HEK293T (cell line): ENCODE results near the gene NEDD9.

Source experiments
- CTCF ChIA-PET: fragments of 350-600 bp; formaldehyde crosslinking; extraction: SDS; loops from one replicate; lab custom pipeline; 2021; ENCODE audit warnings: antibody characterized with exemption, inconsistent platforms; lab: Yijun Ruan, JAX
- POLR2A ChIA-PET: fragments of 350-600 bp; formaldehyde crosslinking; extraction: SDS; loops from one replicate; lab custom pipeline; 2020; ENCODE audit warnings: antibody characterized with exemption, inconsistent platforms; lab: Yijun Ruan, JAX
- DNase-seq: peaks from one replicate; pipeline ENCODE4 v3.0.0; 2012; ENCODE audit warnings: mixed read lengths; ENCODE audit errors: extremely low spot score
- ARNT ChIP-seq: fragments of 450-650 bp; IDR thresholded peaks from 2 replicates; pipeline ENCODE4 v1.6.1; 2017; ENCODE audit warnings: mild to moderate bottlenecking
- BHLHE40 ChIP-seq: fragments of 450-650 bp; IDR thresholded peaks from 2 replicates; pipeline ENCODE4 v1.6.1; 2016; ENCODE audit warnings: mild to moderate bottlenecking, moderate library complexity, borderline replicate concordance
- CTBP1 ChIP-seq: fragments of 450-650 bp; IDR thresholded peaks from 2 replicates; pipeline ENCODE4 v1.6.1; 2016; ENCODE audit warnings: borderline replicate concordance
- ELF4 ChIP-seq: fragments of 450-650 bp; IDR thresholded peaks from 2 replicates; pipeline ENCODE4 v1.6.1; 2017; ENCODE audit warnings: antibody characterized with exemption
- FOXA1 ChIP-seq: fragments of 450-650 bp; IDR thresholded peaks from 2 replicates; pipeline ENCODE4 v1.6.1; 2016; ENCODE audit warnings: mild to moderate bottlenecking
- FOXK2 ChIP-seq: fragments of 450-650 bp; IDR thresholded peaks from 2 replicates; pipeline ENCODE4 v1.6.1; 2016; ENCODE audit warnings: mild to moderate bottlenecking
- FOXM1 ChIP-seq: fragments of 450-650 bp; IDR thresholded peaks from 2 replicates; pipeline ENCODE4 v1.6.1; 2017; ENCODE audit warnings: mild to moderate bottlenecking, borderline replicate concordance
- HDGF ChIP-seq: fragments of 450-650 bp; IDR thresholded peaks from 2 replicates; pipeline ENCODE4 v1.6.1; 2017; ENCODE audit warnings: antibody characterized with exemption, borderline replicate concordance
- L3MBTL2 ChIP-seq: fragments of 450-650 bp; conservative IDR thresholded peaks from 2 replicates; pipeline ENCODE4 v1.6.1; 2016; ENCODE audit warnings: mild to moderate bottlenecking
- LEF1 ChIP-seq: fragments of 450-650 bp; IDR thresholded peaks from 2 replicates; pipeline ENCODE4 v1.6.1; 2017; ENCODE audit warnings: mild to moderate bottlenecking, borderline replicate concordance
- NFRKB ChIP-seq: fragments of 450-650 bp; IDR thresholded peaks from 2 replicates; pipeline ENCODE4 v1.6.1; 2016; ENCODE audit warnings: mild to moderate bottlenecking, moderate library complexity
- SP1 ChIP-seq: fragments of 450-650 bp; IDR thresholded peaks from 2 replicates; pipeline ENCODE4 v1.6.1; 2017
- SUZ12 ChIP-seq: fragments of 450-650 bp; IDR thresholded peaks from 2 replicates; pipeline ENCODE4 v1.6.1; 2016; ENCODE audit warnings: mild to moderate bottlenecking
- TARDBP ChIP-seq: fragments of 450-650 bp; IDR thresholded peaks from 2 replicates; pipeline ENCODE4 v1.6.1; 2016
- ZNF384 ChIP-seq: fragments of 450-650 bp; IDR thresholded peaks from 2 replicates; pipeline ENCODE4 v1.6.1; 2016
- TF ChIP-seq, protein P1 (sequence below): fragments of 450-650 bp; IDR thresholded peaks from 2 replicates; pipeline ENCODE4 v1.6.1; 2016

Gene NEDD9

DNA sequence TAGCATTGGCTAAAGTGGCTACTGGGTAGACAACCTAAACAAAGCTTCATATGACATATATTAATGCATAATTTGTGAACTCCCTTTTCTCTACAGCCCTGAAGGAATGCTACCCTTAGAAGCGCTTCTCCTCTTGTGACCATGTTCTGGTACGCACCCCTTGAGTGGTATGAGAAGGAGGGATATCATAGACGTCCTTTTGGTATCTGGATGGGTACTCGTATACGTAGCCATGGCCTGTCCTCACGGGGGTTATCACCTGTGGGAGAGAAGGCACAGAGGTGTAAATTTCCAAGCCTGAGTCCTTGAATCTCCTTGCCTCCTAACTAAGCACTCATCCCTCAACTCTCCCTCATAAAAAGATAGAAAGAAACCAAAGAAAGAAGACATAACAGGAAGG lies 39.0 kb downstream of the NEDD9 start:
- ChIA-PET POLR2A (no interaction called here), CTCF (no interaction called here)
- no peak for TF ChIP-seq HDGF
- no peak for TF ChIP-seq ARNT
- TF ChIP-seq, protein P1, sequence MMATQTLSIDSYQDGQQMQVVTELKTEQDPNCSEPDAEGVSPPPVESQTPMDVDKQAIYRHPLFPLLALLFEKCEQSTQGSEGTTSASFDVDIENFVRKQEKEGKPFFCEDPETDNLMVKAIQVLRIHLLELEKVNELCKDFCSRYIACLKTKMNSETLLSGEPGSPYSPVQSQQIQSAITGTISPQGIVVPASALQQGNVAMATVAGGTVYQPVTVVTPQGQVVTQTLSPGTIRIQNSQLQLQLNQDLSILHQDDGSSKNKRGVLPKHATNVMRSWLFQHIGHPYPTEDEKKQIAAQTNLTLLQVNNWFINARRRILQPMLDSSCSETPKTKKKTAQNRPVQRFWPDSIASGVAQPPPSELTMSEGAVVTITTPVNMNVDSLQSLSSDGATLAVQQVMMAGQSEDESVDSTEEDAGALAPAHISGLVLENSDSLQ, result no peak
- TF ChIP-seq L3MBTL2, result no peak
- no peak for TF ChIP-seq TARDBP
- no peak for TF ChIP-seq SP1
- TF ChIP-seq ZNF384, result no peak
- no peak for TF ChIP-seq NFRKB
- no peak for TF ChIP-seq SUZ12
- no peak for TF ChIP-seq LEF1
- no peak for TF ChIP-seq ELF4
- TF ChIP-seq FOXM1, result no peak
- no peak for DNase-seq

DNA sequence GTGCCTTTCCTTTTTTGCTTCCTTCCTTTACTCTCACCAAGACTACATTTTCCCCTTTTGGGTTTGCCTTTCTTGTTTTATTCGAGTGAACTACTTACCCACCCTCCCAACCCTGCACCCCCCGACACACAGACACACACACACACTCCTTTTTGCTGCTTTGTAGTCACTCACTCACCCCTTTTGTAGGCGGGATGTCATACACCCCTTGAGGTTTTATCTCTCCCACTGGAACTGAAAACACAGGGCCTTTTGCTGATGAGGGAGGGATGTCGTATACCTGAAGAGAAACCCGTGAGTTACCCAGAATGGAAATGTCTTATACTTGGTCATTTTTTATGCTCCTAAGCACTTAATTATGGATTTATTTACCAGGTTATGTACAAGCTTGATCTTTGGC lies 40.3 kb downstream of the NEDD9 start:
- TF ChIP-seq FOXA1 (no peak), FOXM1 (no peak), L3MBTL2 (no peak), CTBP1 (no peak), LEF1 (no peak), SUZ12 (no peak), ELF4 (no peak), ARNT (no peak), ZNF384 (no peak), SP1 (no peak), HDGF (no peak), BHLHE40 (no peak), NFRKB (no peak), TARDBP (no peak)
- ChIA-PET CTCF (no interaction called here), POLR2A (interaction anchor here (0.6 to 1.1 kb wide), 2 partner anchors 10 to 40 kb away, joined by 3 to 4 read pairs; partner anchors contain the start of gene NEDD9)
- no peak for DNase-seq

DNA sequence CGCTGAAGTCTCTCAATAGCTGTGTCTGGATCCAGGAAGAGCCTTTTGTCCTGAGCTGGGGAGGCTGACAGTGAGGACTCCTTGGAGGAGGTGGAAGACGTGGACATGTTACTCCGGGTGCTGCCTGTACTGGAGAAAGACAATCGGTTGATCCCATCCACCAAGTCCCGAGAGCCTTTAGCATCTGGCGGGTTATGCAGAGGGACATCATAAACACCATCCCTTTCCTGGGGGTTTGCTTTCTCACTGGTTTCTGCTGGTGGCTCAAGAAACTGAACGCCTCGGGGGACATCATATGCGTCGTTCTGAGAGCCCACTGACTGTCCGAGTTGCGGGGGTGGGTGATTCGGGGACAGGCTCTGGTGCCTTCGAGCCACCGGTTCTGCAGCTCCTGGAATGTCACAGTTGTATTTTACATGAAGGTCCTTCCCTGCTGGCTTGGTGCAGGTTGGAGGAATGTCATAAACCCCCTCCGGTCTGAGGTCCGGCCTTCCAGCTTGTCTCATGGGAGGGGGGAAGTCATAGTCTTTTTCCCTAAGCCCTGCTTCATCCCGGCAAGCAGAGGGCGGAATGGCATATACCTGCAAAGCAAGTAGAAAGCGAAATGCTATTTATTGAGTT lies 41.7 kb downstream of the NEDD9 start:
- CTCF ChIA-PET, result no interaction called here

DNA sequence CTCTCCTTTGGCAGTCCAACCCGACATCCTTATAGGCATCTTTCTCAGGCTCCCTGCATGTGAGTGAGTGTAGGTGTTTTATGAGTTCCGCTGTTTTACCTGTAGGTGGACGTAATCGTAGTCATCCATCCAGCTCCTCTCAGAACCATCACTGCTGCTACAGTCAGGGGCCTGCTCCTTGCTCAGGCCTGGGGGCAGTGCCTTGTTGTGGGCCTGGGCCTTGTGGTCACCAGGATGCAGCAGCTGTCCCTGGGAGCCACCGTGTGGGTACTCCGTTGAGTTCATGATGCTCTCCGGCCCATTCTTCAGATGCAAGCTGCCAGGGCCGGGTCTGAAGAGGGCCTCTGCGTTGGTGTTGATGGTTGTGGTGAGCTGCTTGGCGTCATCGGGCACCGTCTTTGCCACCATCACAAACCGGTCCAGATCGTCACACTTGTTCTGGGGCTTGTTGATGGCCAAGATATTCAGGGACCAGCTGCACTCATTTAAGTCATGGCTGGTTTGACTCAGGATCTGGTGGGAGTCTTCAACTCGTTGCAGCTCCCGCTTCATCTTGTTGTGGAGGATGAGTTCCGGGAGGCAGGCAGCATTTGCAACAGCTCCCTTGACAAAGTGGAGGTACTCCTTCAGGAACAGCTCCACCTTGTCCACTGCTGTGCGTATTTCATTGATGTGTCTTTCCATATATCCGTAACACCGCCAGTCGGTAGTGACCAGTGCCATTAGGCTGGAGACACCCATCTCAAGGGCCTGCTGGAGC lies 42.4 kb downstream of the NEDD9 start:
- no peak for DNase-seq
- POLR2A ChIA-PET, result no interaction called here
- TF ChIP-seq, protein P1, result no peak
- no peak for TF ChIP-seq SP1
- no peak for TF ChIP-seq BHLHE40
- TF ChIP-seq TARDBP, result no peak
- CTCF ChIA-PET, result no interaction called here

More for the DNA sequence above, 41.7 kb downstream of the NEDD9 start:
- no peak for DNase-seq
- no peak for TF ChIP-seq HDGF
- TF ChIP-seq FOXM1, result no peak
- TF ChIP-seq NFRKB, result no peak
- POLR2A ChIA-PET, result no interaction called here

DNA sequence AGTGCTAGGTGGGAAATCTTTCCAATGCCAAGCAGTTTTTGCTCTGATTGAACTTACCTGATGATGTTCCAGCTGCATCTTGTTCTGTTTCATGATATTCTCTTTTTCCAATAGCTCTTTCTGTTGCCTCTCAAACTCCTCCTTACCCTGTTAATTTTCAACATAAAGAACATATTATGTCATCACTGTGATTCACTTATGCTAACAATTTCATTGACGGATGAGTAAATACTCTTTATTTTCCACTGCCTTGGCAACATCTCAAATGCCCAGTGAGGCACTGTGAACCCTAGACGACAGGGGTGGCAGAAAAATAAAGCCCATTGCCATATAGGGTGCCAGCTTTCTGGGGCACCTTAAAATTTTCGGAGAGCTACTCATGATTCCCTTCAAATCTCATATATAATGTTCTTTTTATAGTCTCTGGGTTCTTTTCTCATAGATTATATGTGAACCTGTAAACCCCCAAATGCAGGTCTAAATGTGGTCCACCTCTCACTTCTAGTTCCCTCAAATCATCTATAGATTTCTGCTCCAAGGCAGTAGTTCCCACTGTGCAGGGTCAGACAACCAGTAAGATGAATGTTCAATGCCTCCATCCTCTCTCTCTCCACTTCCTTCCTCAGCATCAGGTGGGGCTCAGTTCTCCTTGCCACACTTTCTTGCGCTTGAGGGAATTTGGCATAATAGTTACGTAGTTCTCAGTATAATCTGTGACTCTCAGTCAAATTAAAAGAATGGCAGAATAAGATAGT lies 44.1 kb downstream of the NEDD9 start:
- ChIA-PET CTCF (interaction anchor here (1.2 kb wide), 1 partner anchor 15 kb away, joined by 3 read pairs; no protein-coding TSS in a partner anchor), POLR2A (no interaction called here)
- no peak for TF ChIP-seq HDGF
- no peak for TF ChIP-seq SP1
- no peak for TF ChIP-seq L3MBTL2
- TF ChIP-seq SUZ12, result no peak
- TF ChIP-seq ELF4, result no peak
- TF ChIP-seq FOXK2, result no peak
- no peak for TF ChIP-seq BHLHE40
- no peak for TF ChIP-seq TARDBP
- no peak for TF ChIP-seq LEF1
- TF ChIP-seq FOXM1, result no peak
- TF ChIP-seq ZNF384, result no peak
- TF ChIP-seq NFRKB, result no peak
- TF ChIP-seq FOXA1, result no peak
- DNase-seq, result no peak

DNA sequence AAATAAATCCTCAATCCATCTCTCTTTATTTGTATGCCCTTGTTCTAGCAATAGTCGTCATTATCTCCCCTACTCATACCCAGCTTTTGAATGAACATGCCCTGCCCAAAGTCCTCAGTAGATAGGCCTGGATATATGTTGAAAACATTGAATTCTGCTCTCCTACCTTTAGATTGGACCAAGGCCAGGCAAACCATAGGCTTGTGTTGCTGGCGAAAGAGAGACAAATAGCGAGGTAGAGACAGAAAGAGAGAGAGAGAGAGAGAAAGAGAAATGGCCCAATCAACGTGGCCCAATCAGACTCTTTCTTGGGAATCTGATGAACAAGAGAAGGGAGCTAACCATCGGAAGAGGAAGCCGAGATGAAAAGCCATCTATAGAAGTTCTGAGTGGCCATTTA lies 45.2 kb downstream of the NEDD9 start:
- no peak for DNase-seq
- TF ChIP-seq ARNT (no peak), BHLHE40 (no peak), ZNF384 (no peak), FOXK2 (no peak), LEF1 (no peak), ELF4 (no peak), SP1 (no peak)
- POLR2A ChIA-PET, result no interaction called here
- CTCF ChIA-PET, result interaction anchor here (1.2 kb wide), 1 partner anchor 14 kb away, joined by 3 read pairs; no protein-coding TSS in a partner anchor
